Transverse colon (tissue), 4 donors: ENCODE data around the gene HHIPL1. TPM values are rescaled to one million over a fixed set of nuclear protein-coding genes. Genes with fewer than 3 reads are reported as not detected.

Experiments
- DNase-seq: peaks from one replicate; pipeline ENCODE4 v3.0.0-alpha.2; 2019
- H3K27ac ChIP-seq, 4 donors: fragments of 200-600 bp; sonication (generic); 2 replicates each; pipeline ENCODE4 v1.5.1; 2016 to 2018; ENCODE audit warnings: inconsistent platforms in 4 of 4
- H3K27me3 ChIP-seq: fragments of 200-600 bp; sonication (generic); 2 replicates; pipeline ENCODE4 v1.5.1; 2017; ENCODE audit warnings: inconsistent platforms
- H3K36me3 ChIP-seq, 4 donors: fragments of 200-600 bp; sonication (generic); 2 replicates each; pipeline ENCODE4 v1.5.1; 2017 to 2019; ENCODE audit warnings: inconsistent platforms in 4 of 4
- H3K4me1 ChIP-seq, 4 donors: fragments of 200-600 bp; sonication (generic); 2 replicates each; pipeline ENCODE4 v1.5.1; 2017 to 2020; ENCODE audit warnings: inconsistent platforms in 4 of 4
- H3K4me3 ChIP-seq, 4 donors: fragments of 200-600 bp; sonication (generic); 1 replicate in 1 of 4; 2 replicates in 3 of 4; pipeline versions ENCODE4 v1.5.1 to v1.6.1; 2017 to 2019; ENCODE audit warnings: inconsistent platforms in 4 of 4
- H3K9me3 ChIP-seq, 2 donors: fragments of 200-600 bp; sonication (generic); 2 replicates each; pipeline ENCODE4 v1.5.1; 2017 to 2019; ENCODE audit warnings: inconsistent platforms in 2 of 2
- CTCF ChIP-seq, 5 experiments: fragments of 200-600 bp in 3 of 5; fragments of 450-650 bp in 2 of 5; sonication (generic) in 3 of 5; IDR thresholded peaks; 1 replicate in 2 of 5; 2 replicates in 3 of 5; pipeline ENCODE4 v1.5.1; 2016 to 2017; ENCODE audit warnings: antibody characterized with exemption in 5 of 5, inconsistent platforms in 3 of 5, mild to moderate bottlenecking in 2 of 5, moderate library complexity in 1 of 5
- EP300 ChIP-seq: sonication (generic); formaldehyde crosslinking; IDR thresholded peaks from one replicate; pipeline ENCODE4 v1.6.1; 2017; ENCODE audit warnings: antibody characterized with exemption, low read depth
- POLR2A ChIP-seq: fragments of 450-650 bp; IDR thresholded peaks from one replicate; pipeline ENCODE4 v1.6.1; 2016; ENCODE audit warnings: antibody characterized with exemption, mild to moderate bottlenecking, moderate library complexity
- POLR2AphosphoS5 ChIP-seq, 3 donors: sonication (generic); formaldehyde crosslinking; IDR thresholded peaks; one replicate each; pipeline ENCODE4 v1.6.1; 2016; ENCODE audit warnings: antibody characterized with exemption in 3 of 3
- WGBS, 2 donors: methylation state at CpG; one replicate each; pipeline ENCODE4 v1.1.5; 2018; ENCODE audit warnings: low coverage in 1 of 2; 5-methylcytosine and 5-hydroxymethylcytosine counted together
- in situ Hi-C, 4 donors: fragments of 200-750 bp; cut with MboI; loops; one replicate each; pipeline versions ENCODE4 v1.15.0 to v1.15.1; 2017; ENCODE audit warnings: low sequenced_read_pairs in 3 of 4, low pct_ligation_motif_present in 1 of 4, low pct_unique_long_range_greater_than_20kb in 1 of 4
- intact Hi-C: fragments of 100-400 bp; cut with DNase I; formaldehyde crosslinking; loops from one replicate; pipeline ENCODE4 v1.15.1; 2023; ENCODE audit warnings: low total_unique reads
- total RNA-seq, 4 donors: library from RNA; depleted of rRNA; stranded (reverse); fragments of >200 nt; gene quantifications; one replicate each; pipeline ENCODE4 v1.1.0, GENCODE V29; 2016

HHIPL1 gene
- total RNA-seq, 4 donors from 2014 or later: 0.40 to 31.0 (median 0.87) TPM

GRCh38 chr14:99619835-99620834 lies 24.8 kb upstream of the HHIPL1 start:
- in situ Hi-C loops: loop anchor here in 2 of 4 donors (5.0 to 25.0 kb wide), 2 partner anchors 98 to 108 kb away; no protein-coding TSS in a partner anchor
- WGBS, 2 donors: 72% methylated on average over 12 of the region's 13 CpGs; no CpG with 5 or more reads in 1 of the 2 donors
- H3K4me1 ChIP-seq: peaks cover 0 to 10% (median under 1%) of the 10 kb centered on the region in 4 donors
- no peak overlapping the region for H3K4me3 ChIP-seq
- intact Hi-C loops: no loop called here
- H3K27me3 ChIP-seq: peaks cover 3% of the 10 kb centered on the region
- DNase-seq: no peak
- H3K36me3 ChIP-seq: no peaks in the 10 kb centered on the region
- TF ChIP-seq POLR2AphosphoS5 (IDR thresholded peaks at IDR 0.05): no peak
- no peak for TF ChIP-seq EP300
- no peak for TF ChIP-seq POLR2A
- no peak for TF ChIP-seq CTCF (IDR thresholded peaks at IDR 0.05)
- H3K27ac ChIP-seq: no peak overlapping the region
- no peaks in the 10 kb centered on the region for H3K9me3 ChIP-seq

- no peak for TF ChIP-seq EP300
- TF ChIP-seq POLR2A: no peak
- TF ChIP-seq POLR2AphosphoS5 (IDR thresholded peaks at IDR 0.05): no peak
- TF ChIP-seq CTCF (IDR thresholded peaks at IDR 0.05): no peak
- intact Hi-C loops: no loop called here
- WGBS, 2 donors: 74 to 78% methylated on average over 3 to 6 of the region's 6 CpGs
Measured at GRCh38 chr14:99621948-99622347, 23.0 kb upstream of the HHIPL1 start.

GRCh38 chr14:99624024-99624423 lies 20.9 kb upstream of the HHIPL1 start:
- no peaks in the 10 kb centered on the region for H3K36me3 ChIP-seq
- intact Hi-C loops: no loop called here
- no peaks in the 10 kb centered on the region for H3K27me3 ChIP-seq
- no peak for TF ChIP-seq CTCF (IDR thresholded peaks at IDR 0.05)
- TF ChIP-seq POLR2A: no peak
- no peak for TF ChIP-seq EP300
- no peak for TF ChIP-seq POLR2AphosphoS5 (IDR thresholded peaks at IDR 0.05)
- H3K27ac ChIP-seq: peak overlapping the region; percentile 2 to 62 (median 42)
- DNase-seq: no peak
- in situ Hi-C loops: loop anchor here in 1 of 4 donors (25.0 kb wide), 1 partner anchor 112 kb away; no protein-coding TSS in a partner anchor
- no peaks in the 10 kb centered on the region for H3K9me3 ChIP-seq
- peaks cover 0 to 12% (median 2%) of the 10 kb centered on the region in 4 donors for H3K4me1 ChIP-seq
- no peak overlapping the region for H3K4me3 ChIP-seq
- WGBS, 2 donors: 77% methylated on average over 6 of the region's 6 CpGs; no CpG with 5 or more reads in 1 of the 2 donors

More at GRCh38 chr14:99621948-99622347, 23.0 kb upstream of the HHIPL1 start:
- Histone ChIP-seq H3K9me3 (no peaks in the 10 kb centered on the region), H3K4me3 (no peak overlapping the region), H3K27me3 (no peaks in the 10 kb centered on the region), H3K36me3 (no peaks in the 10 kb centered on the region), H3K27ac (no peak overlapping the region), H3K4me1 (peaks cover 0 to 8% (median 0%) of the 10 kb centered on the region in 4 donors)
- DNase-seq: no peak
- in situ Hi-C loops: loop anchor here in 1 of 4 donors (25.0 kb wide), 1 partner anchor 110 kb away; no protein-coding TSS in a partner anchor

- no peak overlapping the region for H3K4me3 ChIP-seq
- WGBS, 2 donors: 74% methylated on average over 10 of the region's 13 CpGs; no CpG with 5 or more reads in 1 of the 2 donors
- TF ChIP-seq EP300: no peak
- no peak for TF ChIP-seq POLR2A
- TF ChIP-seq CTCF (IDR thresholded peaks at IDR 0.05): no peak
- TF ChIP-seq POLR2AphosphoS5 (IDR thresholded peaks at IDR 0.05): no peak
- in situ Hi-C loops: loop anchor here in 2 of 4 donors (5.0 to 25.0 kb wide), 2 partner anchors 98 to 113 kb away; no protein-coding TSS in a partner anchor
- no peak overlapping the region for H3K27ac ChIP-seq
- no peaks in the 10 kb centered on the region for H3K9me3 ChIP-seq
- no peak for DNase-seq
- intact Hi-C loops: no loop called here
- peaks cover 0 to 13% (median 3%) of the 10 kb centered on the region in 4 donors for H3K4me1 ChIP-seq
- H3K36me3 ChIP-seq: no peaks in the 10 kb centered on the region
- H3K27me3 ChIP-seq: no peaks in the 10 kb centered on the region
Measured at GRCh38 chr14:99624971-99625370, 20.0 kb upstream of the HHIPL1 start.
